Measurements from ENCODE around the gene ZC2HC1B. TPM values are rescaled to one million over a fixed set of nuclear protein-coding genes. Genes with fewer than 3 reads are reported as not detected.

Gene ZC2HC1B, protein sequence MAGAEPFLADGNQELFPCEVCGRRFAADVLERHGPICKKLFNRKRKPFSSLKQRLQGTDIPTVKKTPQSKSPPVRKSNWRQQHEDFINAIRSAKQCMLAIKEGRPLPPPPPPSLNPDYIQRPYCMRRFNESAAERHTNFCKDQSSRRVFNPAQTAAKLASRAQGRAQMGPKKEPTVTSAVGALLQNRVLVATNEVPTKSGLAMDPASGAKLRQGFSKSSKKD
- total RNA-seq (not detected), polyA plus RNA-seq (not detected), total RNA-seq (0 to 0.35 (median 0.12) reads per million in 6 experiments)

DNA sequence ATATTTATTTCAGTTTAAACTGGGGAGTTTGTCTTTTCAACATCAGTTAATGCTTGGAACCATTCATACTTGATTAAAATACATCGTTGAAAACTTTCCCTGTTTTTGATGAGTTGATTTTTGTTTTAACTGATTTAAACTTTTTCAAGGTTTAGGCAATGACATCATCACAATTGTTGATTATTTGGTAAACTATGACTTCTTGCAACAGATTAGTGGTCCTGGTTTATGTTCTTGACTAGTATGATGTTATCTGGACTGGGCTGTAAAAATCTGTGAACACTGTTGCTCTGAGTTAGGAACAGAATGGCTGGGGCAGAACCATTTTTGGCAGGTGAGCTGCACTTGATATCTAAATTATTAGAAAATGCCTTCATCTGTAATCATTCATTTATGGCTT lies at the start of gene ZC2HC1B:
TSS of gene ZC2HC1B (plus strand) at position 241 of the 400 bp plus-strand sequence. CDS start at position 307, 66 bp downstream.
- DNase-seq (no peak), ATAC-seq (no peak)
- Mint-ChIP-seq H3K4me1 (no peaks in the 10 kb centered on the region), H3K27ac (peak within 1 kb of the TSS in 1 of 10 donors; percentile 27), H3K27me3 (no peaks in the 10 kb centered on the region), H3K36me3 (peaks cover 19 to 62% (median 39%) of the 10 kb centered on the region in 3 donors), H3K9me3 (peaks cover 0 to 12% (median 2%) of the 10 kb centered on the region in 9 donors), H3K4me3 (no peak within 1 kb of the TSS)
- POLR2A ChIA-PET, result no interaction called here

DNA sequence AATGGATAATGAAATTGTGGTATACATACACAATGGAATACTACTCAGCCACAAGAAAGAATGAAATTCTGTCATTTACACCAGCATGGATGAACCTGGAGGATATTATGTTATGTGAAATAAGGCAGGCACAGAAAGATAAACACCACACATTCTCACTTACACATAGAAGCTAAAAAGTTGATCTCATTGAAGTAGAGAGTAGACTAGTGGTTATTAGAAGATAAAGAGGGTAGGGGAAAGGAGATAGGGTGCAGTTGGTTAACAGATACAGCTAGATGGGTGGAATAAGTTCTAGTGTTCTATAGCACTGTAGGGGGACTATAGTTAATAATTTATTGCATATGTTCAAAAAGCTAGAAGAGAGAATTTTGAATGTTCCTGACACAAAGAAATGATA lies 46.7 kb upstream of the ZC2HC1B start:
- ATAC-seq (no peak), DNase-seq (no peak)
- no peaks in the 10 kb centered on the region for H3K27me3 Mint-ChIP-seq
- no peaks in the 10 kb centered on the region for H3K9me3 Mint-ChIP-seq
- no peak overlapping the region for H3K4me3 Mint-ChIP-seq
- H3K36me3 Mint-ChIP-seq, result no peaks in the 10 kb centered on the region
- H3K27ac Mint-ChIP-seq, result no peak overlapping the region
- POLR2A ChIA-PET, result no interaction called here
- no peaks in the 10 kb centered on the region for H3K4me1 Mint-ChIP-seq

DNA sequence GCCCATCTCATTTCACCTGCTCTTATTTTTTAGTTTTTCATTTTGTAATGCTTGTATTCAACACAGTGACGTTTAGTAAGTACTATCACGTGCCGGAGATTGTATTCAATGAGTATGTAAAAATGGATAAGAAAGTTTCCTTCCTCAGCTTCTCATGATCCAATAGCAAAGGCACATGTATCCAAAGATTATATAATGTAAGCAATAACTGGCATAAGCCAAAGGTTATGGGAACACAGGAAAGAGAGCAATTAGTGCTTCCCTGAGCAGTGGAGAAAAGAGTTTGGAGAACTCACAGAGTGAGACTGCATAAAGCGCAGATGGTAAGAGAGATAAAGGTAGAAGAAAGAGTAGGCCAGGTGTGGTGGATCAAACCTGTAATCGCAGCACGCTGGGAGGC lies 42.9 kb upstream of the ZC2HC1B start:
- Mint-ChIP-seq H3K4me1 (no peaks in the 10 kb centered on the region), H3K27me3 (no peaks in the 10 kb centered on the region), H3K27ac (peak overlapping the region in 1 of 10 donors; percentile 5), H3K9me3 (no peaks in the 10 kb centered on the region), H3K4me3 (no peak overlapping the region), H3K36me3 (peaks cover 0 to 6% (median 0%) of the 10 kb centered on the region in 3 donors)
- POLR2A ChIA-PET, result no interaction called here
- DNase-seq (no peak), ATAC-seq (no peak)

DNA sequence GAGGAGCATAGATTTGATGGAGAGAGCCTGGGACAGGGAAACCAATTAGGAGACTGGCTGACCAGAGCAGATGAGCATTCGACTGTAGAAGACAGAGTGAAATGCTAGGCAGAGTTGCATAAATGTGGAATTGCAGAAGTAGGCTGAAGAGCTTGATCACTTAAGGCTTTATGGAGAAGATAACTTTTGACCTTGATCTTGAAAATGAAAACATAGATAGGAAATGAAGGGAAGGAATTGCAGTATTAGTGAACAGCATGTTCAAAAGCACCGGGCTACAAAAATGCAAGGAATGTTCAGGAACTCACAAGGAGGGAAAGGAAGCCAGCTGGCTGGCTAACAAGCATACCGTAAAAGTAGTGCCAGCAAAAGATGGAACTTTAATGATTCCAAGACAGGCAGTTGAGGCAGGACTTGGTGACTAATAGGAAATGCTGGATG lies 41.7 kb upstream of the ZC2HC1B start:
- Mint-ChIP-seq H3K27me3 (no peaks in the 10 kb centered on the region), H3K36me3 (peaks cover 0 to 6% (median 0%) of the 10 kb centered on the region in 3 donors), H3K9me3 (no peaks in the 10 kb centered on the region), H3K4me3 (no peak overlapping the region), H3K27ac (no peak overlapping the region), H3K4me1 (no peaks in the 10 kb centered on the region)
- POLR2A ChIA-PET, result no interaction called here
- DNase-seq (no peak), ATAC-seq (no peak)

DNA sequence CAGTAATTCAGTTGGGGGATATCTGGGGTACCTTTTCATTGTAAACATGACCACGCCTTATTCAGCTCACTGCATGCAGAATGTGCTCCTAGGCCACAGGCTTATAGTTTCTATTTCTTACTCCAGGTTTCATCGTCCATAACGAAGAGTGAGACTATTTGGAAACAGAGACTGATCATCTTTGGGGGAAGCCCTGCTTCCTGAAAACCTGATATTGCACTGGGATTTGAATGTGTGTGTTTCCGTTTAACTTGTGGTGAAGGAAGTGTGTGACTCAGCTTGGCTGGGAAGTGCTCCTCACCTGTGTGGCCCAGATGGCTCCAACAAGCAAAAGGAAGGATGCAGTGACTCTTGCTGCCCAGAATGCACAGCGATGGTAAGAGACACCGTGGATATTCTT lies 40.7 kb upstream of the ZC2HC1B start:
- Mint-ChIP-seq H3K27me3 (no peaks in the 10 kb centered on the region), H3K4me3 (no peak overlapping the region), H3K36me3 (peaks cover 0 to 6% (median 0%) of the 10 kb centered on the region in 3 donors), H3K27ac (no peak overlapping the region), H3K9me3 (no peaks in the 10 kb centered on the region), H3K4me1 (no peaks in the 10 kb centered on the region)
- POLR2A ChIA-PET, result no interaction called here
- no peak for ATAC-seq
- DNase-seq, result no peak

DNA sequence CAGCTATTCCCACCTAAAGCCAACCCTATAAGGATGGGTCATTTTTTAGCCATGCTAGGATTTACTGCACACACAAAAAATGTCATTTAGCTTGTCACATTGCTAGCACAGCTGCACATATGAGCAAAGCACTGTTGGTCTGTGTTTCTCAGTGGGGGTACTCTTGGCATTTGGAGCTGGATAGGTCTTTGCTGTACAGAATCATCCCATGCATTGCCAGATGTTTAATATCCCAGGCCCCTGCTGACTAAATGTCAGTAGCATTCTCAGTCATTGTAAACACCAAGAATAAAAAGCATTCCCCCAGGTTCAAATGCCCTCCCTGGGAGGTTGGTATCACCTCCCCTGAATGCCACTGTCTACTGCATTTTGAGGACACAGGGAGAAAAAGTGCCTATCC lies 35.7 kb upstream of the ZC2HC1B start:
- ATAC-seq (no peak), DNase-seq (no peak)
- Mint-ChIP-seq H3K36me3 (peaks cover 0 to 5% (median 0%) of the 10 kb centered on the region in 3 donors), H3K27ac (peak overlapping the region in 1 of 10 donors; percentile 26), H3K27me3 (no peaks in the 10 kb centered on the region), H3K4me3 (no peak overlapping the region), H3K4me1 (no peaks in the 10 kb centered on the region), H3K9me3 (no peaks in the 10 kb centered on the region)
- POLR2A ChIA-PET, result no interaction called here

DNA sequence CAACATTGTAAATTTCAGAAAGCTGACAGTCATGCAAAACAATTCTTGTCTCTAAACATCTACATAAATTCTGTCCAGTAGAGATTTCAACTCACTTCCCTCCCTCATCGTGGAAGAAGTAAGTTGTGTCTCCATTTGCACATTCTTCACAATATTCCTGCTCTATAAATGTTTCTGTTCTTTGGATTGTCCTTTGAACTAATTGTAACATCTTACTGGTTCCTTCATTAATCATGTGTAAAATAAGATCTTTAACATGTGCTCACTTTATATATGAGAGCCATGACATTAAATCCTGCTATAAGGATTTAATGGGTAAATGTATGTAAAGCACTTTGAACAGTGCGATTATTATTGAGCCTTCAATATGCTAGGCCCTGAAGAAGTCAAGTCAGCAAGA lies 28.1 kb upstream of the ZC2HC1B start:
- no peak overlapping the region for H3K27ac Mint-ChIP-seq
- POLR2A ChIA-PET, result no interaction called here

DNA sequence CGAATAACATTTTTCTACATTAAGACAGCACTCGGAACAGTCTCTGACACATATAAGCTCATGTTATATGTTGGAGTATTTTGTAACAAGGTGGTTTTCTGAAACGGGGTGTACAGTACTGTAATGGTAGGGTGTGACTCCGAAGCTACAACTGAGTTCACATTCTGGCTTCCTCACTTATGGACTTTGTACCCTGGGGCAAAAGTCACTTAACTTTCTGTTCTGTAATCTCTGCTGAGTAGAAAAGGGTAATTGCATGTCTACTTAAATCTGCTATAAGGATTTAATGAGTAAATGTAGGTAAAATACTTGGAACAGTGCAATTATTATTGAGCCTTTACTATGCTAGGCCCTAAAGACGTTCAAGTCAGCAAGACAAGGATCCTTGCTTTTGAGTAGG lies 25.9 kb upstream of the ZC2HC1B start:
- Mint-ChIP-seq H3K27me3 (peaks cover 0 to 8% (median 0%) of the 10 kb centered on the region in 5 donors), H3K36me3 (no peaks in the 10 kb centered on the region), H3K4me1 (peaks cover 4 to 8% (median 6%) of the 10 kb centered on the region in 4 donors), H3K4me3 (no peak overlapping the region), H3K27ac (no peak overlapping the region), H3K9me3 (no peaks in the 10 kb centered on the region)
- ATAC-seq (no peak), DNase-seq (no peak)
- POLR2A ChIA-PET, result no interaction called here

More for the DNA sequence above, 28.1 kb upstream of the ZC2HC1B start:
- no peak overlapping the region for H3K4me3 Mint-ChIP-seq
- H3K9me3 Mint-ChIP-seq, result no peaks in the 10 kb centered on the region
- no peaks in the 10 kb centered on the region for H3K36me3 Mint-ChIP-seq
- ATAC-seq (no peak), DNase-seq (no peak)
- peaks cover 0 to 8% (median 0%) of the 10 kb centered on the region in 5 donors for H3K27me3 Mint-ChIP-seq
- H3K4me1 Mint-ChIP-seq, result peaks cover 0 to 1% (median 0%) of the 10 kb centered on the region in 4 donors

DNA sequence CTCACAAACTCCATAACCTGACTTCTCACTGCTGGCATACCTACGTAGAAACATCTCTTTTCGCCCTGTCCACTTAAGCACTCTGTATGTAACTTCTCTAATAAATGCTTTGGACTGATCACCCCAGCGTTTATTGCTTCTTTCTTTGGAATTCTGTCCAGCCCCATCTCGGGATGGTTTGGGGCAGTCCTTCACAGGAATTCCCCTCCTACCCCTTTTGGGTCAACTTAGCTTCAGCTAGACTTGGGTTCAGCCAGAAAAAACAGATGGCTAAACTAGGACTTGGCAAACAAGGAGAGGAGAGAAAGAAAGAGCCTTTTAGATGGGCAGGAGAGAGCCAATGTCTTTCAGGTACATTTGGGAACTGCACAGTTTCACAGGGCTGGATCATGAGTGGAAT lies 25.1 kb upstream of the ZC2HC1B start:
- Mint-ChIP-seq H3K9me3 (no peaks in the 10 kb centered on the region), H3K27ac (no peak overlapping the region), H3K4me1 (peaks cover 9 to 15% (median 12%) of the 10 kb centered on the region in 4 donors), H3K36me3 (peaks cover 0 to 3% (median 0%) of the 10 kb centered on the region in 3 donors), H3K27me3 (peaks cover 0 to 8% (median 0%) of the 10 kb centered on the region in 5 donors), H3K4me3 (no peak overlapping the region)
- ATAC-seq (no peak), DNase-seq (no peak)
- POLR2A ChIA-PET, result no interaction called here

DNA sequence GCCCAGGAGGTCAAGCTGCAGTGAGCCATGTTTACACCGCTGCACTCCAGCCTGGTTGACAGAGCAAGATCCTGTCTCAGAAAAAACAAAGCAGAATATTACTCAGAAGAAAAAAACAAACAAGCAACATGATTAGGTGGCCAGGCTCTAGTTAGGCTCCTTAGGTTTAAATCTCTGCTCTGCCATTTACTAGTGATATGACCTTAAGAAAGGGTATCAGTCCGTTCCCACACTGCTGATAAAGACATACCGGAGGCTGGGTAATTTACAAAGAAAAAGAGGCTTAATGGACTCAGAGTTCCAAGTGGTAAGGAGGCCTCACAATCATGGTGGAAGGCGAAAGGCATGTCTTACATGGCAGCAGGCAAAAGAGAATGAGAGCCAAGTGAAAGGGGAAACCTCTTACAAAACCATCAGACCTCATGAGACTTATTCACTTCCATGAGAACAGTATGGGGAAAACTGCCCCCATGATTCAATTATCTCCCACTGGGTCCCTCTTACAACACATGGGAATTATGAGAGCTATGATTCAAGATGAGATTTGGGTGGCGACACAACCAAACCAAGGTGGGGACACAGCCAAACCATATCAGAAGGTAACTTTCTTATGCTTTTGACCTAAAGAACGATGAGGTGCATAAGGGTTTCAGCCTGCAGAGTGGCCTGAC lies 23.5 kb upstream of the ZC2HC1B start:
- POLR2A ChIA-PET, result no interaction called here
- Mint-ChIP-seq H3K9me3 (no peaks in the 10 kb centered on the region), H3K36me3 (peaks cover under 1 to 14% (median 1%) of the 10 kb centered on the region in 3 donors), H3K4me1 (peaks cover 11 to 25% (median 21%) of the 10 kb centered on the region in 4 donors), H3K27me3 (peaks cover 0 to 2% (median 0%) of the 10 kb centered on the region in 5 donors), H3K4me3 (peak overlapping the region in 5 of 10 donors; percentile 3 to 55 (median 21)), H3K27ac (peak overlapping the region in 5 of 10 donors; percentile 32 to 89 (median 64))
- no peak for DNase-seq
- no peak for ATAC-seq

DNA sequence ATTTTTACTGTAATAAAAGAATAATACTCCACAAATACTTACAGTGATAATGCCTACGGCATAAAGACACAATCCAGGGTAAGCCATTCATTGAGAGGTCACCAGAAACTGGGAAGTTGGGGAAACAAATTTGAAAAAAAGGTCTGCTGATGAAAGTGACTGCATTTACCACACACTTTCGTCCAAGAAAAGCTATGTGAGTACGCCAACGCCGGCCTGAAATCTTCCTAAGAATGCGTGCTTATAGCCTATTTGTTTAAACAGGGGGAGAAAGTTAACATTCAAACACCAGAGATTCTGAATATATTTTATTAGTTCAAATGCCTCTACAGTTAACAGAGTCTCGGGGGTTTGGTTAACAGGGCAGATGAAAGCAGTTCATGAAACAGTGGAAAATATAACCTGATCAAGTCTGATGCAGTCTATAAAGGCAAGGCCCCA lies 21.8 kb upstream of the ZC2HC1B start:
- DNase-seq, result no peak
- Mint-ChIP-seq H3K27ac (peak overlapping the region; percentile 87 to 99 (median 98)), H3K4me3 (peak overlapping the region; percentile 90 to 98 (median 95)), H3K27me3 (peaks cover 0 to 2% (median 0%) of the 10 kb centered on the region in 5 donors), H3K9me3 (no peaks in the 10 kb centered on the region), H3K36me3 (peaks cover 5 to 32% (median 14%) of the 10 kb centered on the region in 3 donors), H3K4me1 (peaks cover 15 to 32% (median 29%) of the 10 kb centered on the region in 4 donors)
- ATAC-seq, result peak; percentile 63 to 71
- POLR2A ChIA-PET, result interaction anchor here (0.6 to 2.0 kb wide), 7 partner anchors 11 to 1893 kb away, joined by 3 to 9 read pairs (median 4); partner anchors contain the start of genes EPM2A, PHACTR2 and SF3B5

DNA sequence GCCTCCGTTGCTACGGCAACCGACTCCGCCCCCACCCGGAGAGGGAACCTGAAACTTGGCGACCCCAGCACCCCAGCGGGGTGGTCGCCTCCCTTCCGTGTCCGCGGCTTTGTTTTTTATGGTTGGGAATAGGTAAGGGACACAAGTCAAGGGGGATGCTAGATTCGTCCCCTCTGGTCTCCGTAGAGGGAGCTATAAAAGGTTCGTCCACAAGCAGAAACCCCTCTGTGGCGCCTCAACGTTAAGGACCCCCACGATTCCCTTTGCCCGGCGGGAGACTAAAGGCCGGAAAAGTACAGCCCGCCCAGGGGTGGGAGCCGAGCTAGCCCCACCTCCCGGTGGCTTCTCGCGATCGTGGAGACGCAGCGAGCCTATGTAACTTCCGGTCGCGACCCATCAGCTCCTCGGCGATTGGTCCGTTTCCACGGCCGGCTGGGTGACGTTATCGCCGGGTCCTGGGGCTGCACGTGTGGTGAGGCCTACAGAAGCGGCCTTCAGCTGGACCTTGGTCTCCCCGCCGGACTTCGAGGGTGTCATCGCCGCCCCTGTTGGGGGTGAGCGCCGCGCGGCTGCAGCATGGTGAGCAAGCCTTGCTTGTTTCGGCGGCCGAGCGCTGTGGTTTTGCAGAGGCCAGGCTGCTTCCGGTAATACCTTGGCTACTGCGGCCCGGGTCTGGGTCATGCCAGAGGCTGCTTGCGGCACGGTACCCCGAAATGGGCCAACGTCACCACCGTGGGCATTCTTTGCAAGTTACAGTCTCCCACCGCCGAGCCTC lies 21.2 kb upstream of the ZC2HC1B start, which contains the start of gene LTV1:
TSS of gene LTV1 (plus strand) at position 437 of the 775 bp plus-strand sequence. CDS start at position 577, 140 bp downstream.
- peak; percentile 94 to 96 for ATAC-seq
- peaks cover 5 to 37% (median 18%) of the 10 kb centered on the region in 3 donors for H3K36me3 Mint-ChIP-seq
- POLR2A ChIA-PET, result interaction anchor here (0.6 to 2.0 kb wide), 7 partner anchors 11 to 1892 kb away, joined by 3 to 9 read pairs (median 4); partner anchors contain the start of genes EPM2A, PHACTR2 and SF3B5
- peak; percentile 84 to 95 (median 90) for DNase-seq
- peak within 1 kb of the TSS; percentile 90 to 98 (median 95) for H3K4me3 Mint-ChIP-seq
- H3K27me3 Mint-ChIP-seq, result peaks cover 0 to 2% (median 0%) of the 10 kb centered on the region in 5 donors
- peak within 1 kb of the TSS; percentile 87 to 99 (median 98) for H3K27ac Mint-ChIP-seq
- H3K4me1 Mint-ChIP-seq, result peaks cover 15 to 35% (median 31%) of the 10 kb centered on the region in 4 donors
- no peaks in the 10 kb centered on the region for H3K9me3 Mint-ChIP-seq
